HG02571 (cell line): ENCODE results near the gene ATP6V1F.

Experiments used
- ATAC-seq: cut with Tn5 transposase; IDR thresholded peaks from one replicate; pipeline ENCODE4 v1.9.1; 2021; ENCODE audit warnings: mild to moderate bottlenecking, moderate library complexity; ENCODE audit not compliant: unreplicated experiment

ATP6V1F gene

GRCh38 chr7:128914566-128915151 lies 52.0 kb downstream of the ATP6V1F start:
- ATAC-seq, result peak; percentile 57

- peak; percentile 14 for ATAC-seq
Observed at GRCh38 chr7:128915271-128915819, 52.7 kb downstream of the ATP6V1F start.
